Middle frontal gyrus (tissue), 1 donor: ENCODE data around the gene ZNF563.
"Not testable (repeated sequence)": the region's sequence is repeated elsewhere in the genome, so short reads cannot be mapped to it uniquely, and the experiment has no call there.

Source experiments
- DNase-seq: peaks from one replicate; pipeline ENCODE4 v3.0.0-alpha.2; 2015; ENCODE audit warnings: low spot score; ENCODE audit errors: extremely low spot score

Gene ZNF563

DNA sequence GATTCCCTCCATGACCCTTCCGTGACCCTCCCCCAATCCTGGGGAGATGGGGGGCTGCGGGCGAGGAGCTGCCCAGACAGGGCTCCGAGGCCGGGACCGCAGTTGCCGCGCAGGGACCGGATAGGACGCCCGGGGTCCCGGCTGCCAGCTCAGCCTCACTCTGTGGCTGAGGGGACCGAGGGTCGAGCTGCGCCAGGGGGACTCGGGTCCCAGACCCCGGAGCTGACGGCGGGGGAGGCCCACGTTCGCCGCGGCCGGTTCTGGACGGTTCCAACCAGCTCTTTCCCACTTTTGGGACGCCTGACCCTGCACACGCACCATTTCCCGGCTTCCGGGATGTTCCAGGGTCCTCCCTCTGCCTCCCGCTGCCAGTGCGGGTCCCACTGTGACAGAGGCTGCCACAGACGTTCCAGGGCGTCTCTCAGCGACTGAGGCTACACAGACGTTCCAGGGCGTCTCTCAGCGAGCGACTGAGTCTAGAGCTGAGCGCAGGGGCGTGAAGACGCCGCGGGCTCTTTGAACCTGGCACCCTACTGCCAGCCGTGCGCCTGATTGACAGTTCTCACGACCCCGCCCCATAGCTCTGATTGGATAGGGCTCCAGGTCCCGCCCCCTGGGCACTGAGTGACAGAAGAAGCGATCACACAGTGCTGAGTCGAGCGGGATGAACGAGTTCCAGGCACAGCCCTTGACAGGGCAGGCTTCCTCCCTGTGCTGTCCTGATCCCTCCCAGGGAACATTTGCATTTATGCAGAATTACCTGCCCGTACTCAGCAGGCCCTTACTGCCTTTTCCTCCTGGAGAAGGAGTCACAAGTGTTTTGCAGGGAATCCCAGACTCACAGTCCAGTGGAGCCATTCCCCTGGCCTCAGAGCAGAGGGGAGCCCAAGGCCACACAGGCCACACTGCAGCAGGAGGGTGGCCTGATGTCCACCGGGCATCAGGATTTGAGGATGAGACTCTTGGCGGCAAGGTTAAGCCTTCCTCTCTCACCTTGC lies at the start of gene ZNF563:
Gene ZNF563 (minus strand): TSS at position 472 of the 998 bp plus-strand sequence. CDS start 151 bp downstream, at position 321.
- DNase-seq: peak; percentile 93

DNA sequence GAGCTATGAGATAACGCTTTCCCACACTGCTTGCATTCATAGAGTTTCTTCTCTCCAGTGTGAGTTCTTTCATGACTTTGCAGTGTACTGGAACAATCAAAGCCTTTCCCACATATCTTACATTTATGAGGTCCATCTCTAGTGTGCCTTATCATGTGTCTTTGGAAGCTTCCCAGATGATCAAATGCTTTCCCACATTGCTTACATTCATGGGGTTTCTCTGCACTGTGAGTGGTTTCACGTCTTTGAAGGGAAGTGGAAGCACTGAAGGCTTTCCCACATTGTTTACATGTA lies 47.0 kb upstream of the ZNF563 start:
- no peak for DNase-seq

DNA sequence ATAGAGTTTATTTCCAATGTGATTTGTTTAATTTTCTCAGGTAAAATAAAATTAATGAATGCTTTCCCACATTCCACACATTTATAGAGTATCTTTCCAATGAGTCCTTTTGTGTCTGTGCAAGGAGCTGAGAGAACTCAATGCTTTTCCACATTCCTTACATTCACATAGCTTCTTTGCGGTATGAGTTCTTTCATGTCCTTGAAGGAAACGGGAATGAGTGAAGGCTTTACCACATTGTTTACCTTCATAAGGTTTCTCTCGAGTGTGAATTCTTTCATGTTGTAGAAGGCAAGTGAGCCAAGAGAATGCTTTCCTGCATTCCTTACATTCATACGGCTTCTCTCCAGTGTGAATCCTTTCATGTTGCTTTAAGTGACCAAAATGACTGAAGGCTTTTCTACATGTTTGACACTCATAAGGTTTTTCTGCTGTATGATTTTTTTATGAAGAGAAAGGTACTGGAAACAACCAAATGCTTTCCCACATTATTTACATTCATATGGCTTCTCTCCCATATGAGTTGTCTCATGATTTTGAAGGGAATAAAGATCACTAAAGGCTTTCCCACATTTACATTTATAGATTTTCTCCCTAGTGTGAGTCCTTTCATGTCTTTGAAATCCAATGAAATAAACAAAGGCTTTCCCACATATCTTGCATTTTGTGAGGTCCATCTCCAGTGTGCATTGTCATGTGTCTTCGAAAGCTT lies 46.5 kb upstream of the ZNF563 start:
- no peak for DNase-seq

DNA sequence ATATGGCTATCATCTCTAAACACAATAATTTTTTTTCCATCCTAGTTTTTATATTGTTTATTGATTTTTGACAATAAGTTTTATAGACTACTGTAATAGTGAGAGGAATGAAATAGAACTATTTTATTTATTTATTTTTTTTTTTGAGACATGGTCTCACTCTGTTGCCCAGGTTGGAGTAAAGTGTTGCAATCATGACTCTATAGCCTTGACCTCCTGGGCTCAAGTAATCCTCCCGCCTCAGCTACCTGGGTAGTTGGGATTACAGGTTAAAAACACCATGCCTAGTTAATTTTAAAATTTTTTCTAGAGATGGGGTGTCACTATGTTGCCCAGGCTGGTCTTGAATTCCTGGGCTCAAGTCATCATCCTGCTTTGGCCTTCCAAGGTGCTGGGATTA lies 40.6 kb upstream of the ZNF563 start:
- no peak for DNase-seq

DNA sequence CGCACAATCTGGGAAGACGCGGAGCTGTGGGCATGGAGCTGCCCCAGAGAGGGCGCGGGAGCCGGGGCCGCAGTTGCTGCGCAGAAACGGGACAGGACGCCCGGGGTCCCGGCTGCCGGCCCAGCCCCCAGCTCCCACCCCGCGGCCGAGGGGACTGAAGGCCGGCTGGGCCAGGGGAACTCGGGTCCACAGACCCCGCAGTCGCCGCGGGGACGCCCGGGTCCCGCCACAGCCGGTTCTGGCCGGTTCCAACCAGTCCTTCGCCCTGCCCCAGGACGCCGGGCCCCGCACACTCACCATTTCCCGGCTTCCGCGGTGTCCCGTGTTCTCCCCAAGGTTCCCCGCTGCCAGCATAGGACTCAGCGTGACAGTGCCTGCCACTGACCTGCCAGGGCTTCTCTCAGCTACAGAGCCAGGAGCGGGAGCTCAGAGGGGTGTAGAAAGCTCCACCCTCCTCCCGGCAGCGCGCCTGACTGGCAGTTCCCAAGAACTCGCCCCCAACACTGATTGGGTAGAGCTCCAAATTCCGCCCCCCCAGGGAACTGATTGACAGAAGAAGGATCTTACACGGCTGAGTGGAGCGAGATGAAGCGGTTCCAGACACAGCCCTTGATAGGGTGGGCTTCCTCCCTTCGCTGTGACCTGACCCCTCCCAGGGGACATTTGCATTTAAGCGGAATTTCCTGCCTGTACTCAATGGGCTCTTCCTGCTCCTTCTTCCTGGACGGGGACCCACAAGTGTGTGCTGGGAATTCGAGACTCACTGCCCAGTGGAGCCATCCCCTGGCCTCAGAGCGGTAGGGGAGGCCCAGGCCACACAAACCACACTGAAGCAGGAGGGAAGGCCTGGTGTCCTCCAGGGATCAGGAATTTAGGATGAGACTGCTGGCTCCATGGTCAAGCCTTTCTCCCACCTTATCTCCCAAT lies 32.1 kb upstream of the ZNF563 start, which contains the start of gene ZNF442:
Gene ZNF442 (minus strand): TSS at position 448 of the 927 bp plus-strand sequence. CDS start 2,052 bp downstream, outside the sequence.
- DNase-seq: peak; percentile 90

DNA sequence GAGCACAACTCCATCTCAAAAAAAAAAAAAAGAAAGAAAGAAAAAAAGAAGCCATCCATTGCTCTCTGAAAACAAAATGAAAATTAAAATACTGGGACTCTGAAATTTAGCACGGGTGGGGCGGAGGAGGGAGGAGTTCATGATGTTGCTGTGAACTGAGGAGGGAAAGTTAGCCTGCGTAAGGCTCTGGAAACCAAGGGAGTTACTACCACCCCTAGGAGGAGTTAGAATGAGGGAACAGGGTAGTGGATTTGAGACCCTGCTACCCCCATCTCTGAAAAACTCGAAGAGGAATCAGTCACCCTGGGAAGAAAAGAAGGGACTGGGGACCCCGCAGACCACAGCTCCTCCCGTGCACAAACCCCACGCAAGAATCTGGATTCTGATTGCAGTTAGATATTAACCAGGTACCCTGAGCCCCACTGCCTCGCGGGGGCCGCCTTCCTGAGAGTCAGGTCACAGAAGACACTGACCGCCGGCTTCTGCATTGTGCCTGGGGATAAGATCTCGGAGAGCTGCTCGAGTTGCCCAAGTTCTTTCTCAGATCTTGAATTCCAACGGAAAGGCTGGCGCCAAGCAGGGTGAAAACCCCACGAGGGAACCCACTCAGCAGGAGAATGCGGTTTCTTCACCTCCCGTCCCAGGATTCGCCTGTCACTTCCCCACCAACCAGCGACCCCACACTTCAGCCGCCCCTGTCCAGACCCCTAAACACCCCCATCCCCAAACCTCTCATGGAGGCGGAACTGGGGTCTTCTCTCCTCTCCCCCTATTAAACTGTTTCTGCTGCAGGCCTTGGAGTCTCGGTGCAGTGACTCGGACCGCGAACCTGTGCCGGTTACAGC lies 31.2 kb upstream of the ZNF563 start:
- DNase-seq: no peak

DNA sequence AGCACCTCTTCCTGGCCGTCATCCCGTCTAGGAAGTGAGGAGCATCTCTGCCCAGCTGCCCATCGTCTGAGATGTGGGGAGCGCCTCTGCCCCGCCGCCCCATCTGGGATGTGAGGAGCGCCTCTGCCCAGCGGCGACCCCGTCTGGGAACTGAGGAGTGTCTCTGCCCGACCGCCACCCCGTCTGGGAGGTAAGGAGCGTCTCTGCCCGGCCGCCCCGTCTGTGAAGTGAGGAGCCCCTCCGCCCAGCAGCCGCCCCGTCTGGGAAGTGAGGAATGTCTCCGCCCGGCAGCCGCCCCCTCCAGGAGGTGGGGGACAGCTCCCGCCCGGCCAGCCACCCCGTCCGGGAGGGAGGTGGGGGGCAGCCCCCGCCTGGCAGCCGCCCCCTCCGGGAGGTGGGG lies 28.8 kb upstream of the ZNF563 start:
- not testable (repeated sequence) for DNase-seq

DNA sequence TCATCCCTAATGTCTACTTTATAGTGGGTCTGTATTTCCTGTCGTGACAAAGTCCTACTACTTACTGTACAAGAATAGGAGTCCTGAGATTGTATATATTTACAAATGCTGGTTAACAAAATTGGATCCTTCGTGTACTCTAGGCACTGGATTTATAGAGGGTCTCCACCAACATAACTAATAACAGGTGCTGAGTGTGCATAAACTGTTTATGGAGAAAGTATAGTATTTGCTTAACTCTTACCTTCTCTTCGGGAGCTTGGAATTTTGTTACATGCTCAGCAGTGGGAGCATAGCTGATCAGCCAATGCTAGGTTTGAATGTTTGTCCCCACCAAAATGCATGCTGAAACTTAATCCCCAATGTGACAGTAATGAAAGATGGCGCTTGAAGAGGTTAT lies 19.9 kb upstream of the ZNF563 start:
- DNase-seq: no peak

DNA sequence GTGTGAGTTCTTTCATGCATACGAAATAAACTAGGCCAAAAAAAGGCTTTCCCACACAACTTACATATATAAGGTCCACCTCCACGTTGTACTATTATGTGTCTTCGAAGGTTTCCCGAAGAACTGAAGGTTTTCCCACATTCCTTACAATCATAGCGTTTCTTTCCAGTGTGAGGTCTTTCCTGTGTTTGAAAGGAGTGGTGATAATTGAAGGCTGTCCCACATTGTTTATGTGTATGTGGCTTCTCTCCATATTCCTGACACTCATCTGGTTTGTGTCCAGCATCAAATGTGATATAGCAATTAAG lies 17.4 kb upstream of the ZNF563 start:
- no peak for DNase-seq

DNA sequence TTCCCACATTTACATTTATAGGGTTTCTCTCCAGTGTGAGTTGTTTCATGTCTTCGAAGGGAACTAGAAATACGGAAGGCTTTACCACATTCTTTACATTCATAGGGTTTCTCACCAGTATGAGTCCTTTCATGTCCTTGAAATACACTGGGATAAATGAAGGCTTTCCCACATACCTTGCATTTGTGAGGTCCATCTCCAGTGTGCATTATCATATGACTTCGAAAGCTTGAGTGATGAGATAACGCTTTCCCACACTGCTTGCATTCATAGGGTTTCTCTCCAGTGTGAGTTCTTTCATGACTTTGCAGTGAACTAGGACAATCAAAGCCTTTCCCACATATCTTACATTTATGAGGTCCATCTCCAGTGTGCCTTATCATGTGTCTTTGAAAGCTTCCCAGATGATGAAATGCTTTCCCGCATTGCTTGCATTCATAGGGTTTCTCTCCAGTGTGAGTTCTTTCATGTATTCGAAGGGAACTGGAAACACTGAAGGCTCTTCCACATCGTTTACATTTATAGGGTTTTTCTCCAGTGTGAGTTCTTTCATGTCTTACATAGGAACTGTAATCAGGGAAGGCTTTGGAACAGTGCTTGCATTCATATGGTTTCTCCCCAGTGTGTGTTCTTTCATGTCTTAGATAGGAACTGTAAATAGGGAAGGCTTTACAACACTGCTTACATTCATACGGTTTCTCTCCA lies 16.9 kb upstream of the ZNF563 start:
- no peak for DNase-seq

DNA sequence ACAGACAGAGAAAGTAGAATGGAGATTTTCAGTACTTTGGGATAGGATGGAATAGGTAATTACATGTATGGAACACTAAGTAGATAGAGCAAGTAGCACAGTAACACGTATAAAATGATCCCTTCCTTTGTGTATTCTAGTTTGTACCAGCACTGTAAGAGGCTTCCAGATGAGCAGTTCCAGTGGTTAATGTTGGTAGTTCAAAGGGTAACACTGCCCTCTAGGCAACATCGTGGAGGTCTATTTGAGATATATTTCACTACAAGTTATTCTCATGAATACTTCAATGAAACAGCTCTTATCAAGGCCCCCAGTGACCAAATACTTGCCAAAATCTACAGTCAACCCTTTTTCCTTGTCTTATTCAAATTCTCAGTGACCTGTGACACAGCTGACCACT lies 13.5 kb upstream of the ZNF563 start:
- no peak for DNase-seq

DNA sequence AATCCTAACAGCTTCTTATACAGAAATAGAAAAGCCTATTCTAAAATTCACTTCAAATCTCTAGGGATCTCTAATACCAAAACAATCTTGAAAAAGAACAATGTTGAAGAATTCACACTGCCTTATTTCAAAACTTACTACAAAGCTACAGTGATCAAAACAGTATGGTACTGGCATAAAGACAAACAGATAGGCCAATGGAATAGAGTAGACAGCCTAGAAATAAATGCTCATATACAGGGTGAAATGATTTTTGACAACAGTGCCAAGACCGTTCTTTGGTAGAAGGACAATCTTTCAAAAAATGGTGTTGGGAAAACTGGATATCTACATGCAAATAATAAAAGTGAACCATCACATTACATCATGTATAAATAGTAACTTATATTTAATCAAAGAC lies 11.8 kb upstream of the ZNF563 start:
- no peak for DNase-seq

DNA sequence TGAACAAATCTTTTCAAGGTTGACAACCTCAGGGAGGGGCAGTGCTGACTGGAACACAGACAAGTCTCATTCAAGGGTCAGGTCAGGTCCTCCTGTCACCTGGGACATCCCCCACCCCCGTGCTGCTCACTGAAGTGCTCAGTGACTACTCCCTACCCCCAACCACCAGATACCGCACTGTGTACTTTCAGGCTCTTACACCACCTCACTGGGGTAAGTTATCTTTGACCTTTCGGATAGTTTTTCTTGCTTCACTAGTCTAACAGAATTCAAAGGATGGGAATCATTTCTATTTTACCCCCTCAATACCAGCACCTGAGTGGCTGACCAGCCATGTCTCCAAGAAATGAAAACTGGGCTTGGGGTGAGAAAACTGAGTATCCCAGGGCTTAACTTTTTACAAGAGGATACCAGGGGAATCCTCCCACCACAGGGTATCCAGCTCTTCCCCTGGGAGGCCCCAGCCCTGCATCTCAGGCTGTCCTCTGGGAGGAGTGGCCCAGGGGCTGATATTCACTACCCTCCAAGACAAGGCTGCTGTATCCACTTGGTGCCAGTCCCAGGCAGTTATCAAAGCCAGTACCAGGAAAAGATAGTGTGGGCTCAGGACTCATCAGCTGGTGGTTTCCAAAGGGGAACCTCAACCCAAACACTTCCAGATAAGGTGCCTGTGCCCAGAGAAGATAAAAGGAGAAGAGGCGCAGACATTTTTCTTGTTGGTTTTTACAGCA lies 2.1 kb downstream of the ZNF563 start:
- no peak for DNase-seq

DNA sequence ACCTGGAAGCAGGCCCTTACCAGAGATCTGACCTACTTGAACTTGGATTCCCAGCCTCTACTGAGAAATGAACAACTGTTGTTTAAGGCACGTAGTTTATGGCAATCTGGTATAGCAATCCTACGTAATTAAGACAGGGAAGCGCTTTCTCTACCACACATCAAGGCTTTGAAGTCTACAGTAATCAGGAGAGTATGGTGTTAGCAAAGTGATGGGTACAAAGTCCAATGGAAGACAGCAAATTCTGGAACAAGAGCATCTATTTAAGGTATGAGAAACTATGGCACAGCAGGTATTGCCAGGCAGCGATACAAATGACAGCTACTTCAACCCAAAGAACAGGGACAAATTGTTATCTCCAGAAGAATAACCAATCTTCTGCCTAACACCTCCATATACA lies 3.1 kb downstream of the ZNF563 start:
- no peak for DNase-seq

DNA sequence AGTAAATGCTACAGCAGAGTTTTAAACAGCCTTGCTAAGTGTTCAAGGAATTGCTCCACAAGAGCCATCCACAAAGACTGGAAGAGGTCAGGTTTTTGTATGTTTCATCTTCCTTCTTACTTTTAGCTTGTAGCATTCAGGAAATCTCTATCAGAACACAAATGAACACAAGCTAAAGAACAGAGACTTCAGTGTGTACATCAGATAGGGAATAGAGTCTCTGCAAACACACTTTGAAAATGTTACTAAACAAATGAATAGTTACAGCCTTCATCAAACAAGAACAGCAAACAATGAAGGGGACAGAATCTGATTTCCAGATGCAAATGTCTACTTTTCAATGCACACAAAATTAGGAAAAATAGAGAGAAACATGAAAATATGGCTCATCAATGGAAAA lies 7.7 kb downstream of the ZNF563 start:
- no peak for DNase-seq

DNA sequence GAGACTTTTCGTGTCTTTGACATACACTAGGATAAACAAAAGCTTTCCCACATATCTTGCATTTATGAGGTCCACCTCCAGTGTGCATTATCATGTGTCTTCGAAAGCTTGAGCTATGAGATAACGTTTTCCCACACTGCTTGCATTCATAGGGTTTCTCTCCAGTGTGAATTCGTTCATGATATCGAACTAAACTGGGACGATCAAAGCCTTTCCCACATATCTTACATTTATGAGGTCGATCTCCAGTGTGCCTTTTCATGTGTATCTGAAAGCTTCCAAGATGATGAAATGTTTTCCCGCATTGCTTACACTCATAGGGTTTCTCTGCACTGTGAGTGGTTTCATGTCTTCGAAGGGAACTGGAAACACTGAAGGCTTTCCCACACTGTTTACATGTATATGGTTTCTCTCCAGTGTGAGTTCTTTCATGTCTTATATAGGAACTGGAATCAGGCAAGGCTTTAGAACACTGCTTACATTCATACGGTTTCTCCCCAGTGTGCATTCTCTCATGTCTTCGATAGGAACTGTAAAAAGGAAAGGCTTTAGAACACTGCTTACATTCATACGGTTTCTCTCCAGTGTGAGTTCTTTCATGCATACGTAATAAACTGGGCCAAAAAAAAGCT lies 14.5 kb downstream of the ZNF563 start:
- DNase-seq: no peak

DNA sequence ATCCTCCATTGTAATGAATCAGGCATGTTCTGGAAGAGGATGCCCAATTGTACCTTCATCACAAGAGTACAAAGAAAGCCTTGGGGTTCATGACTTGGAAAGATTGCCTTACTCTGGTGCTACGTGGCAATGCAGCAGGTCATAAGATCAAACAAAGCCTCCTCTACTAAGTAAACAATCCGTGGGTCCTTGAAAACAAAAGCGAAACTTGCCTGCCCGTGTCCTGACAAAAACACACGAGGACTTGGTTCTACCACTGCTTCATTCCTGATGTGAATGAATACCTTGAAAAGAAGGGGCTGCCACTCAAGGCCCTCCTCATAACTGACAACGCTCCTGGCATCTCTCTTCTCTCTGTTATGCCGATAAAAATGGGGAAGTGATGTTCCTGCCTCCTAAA lies 18.9 kb downstream of the ZNF563 start:
- DNase-seq: no peak

DNA sequence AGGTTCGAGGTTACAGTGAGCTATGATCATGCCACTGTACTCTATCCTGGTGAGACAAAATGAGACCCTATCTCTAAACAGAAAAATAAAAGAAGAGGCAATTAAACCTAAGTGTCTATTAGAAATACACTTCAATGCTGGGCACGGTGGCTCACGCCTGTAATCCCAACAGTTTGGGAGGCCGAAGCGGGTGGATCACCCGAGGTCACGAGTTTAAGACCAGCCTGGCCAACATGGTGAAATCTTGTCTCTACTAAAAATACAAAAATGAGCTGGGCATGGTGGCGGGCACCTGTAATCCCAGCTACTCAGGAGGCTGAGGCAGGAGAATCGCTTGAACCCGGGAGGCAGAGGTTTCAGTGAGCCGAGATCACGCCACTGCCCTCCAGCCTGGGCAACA lies 24.5 kb downstream of the ZNF563 start:
- DNase-seq: not testable (repeated sequence)

DNA sequence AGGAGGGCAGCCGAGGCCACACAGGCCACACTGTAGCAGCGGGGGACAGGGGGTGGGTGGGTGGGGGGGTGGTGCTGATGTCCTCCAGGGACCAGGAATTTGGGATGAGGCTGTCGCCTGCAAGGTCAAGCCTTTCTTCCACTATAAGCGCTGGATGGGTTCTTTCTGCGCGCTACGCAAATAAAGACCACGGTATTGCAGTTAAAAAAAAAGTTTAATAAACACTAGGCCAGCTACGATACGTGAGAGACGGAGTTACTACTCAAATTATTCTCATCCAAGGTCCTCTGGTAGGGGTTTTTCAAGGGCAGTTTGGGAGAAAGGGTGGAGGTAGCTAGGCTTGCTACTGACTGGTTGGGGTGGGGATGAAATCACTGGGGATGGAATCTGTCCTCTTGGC lies 38.2 kb downstream of the ZNF563 start:
- no peak for DNase-seq
